HAP-1 (cell line): Measurements from ENCODE around the gene ALDH4A1.
A peak's percentile ranks its signal among the peaks of the same experiment; 100 is the strongest.

ENCODE experiments used
- DNase-seq, 2 experiments: peaks; one replicate each; pipeline ENCODE4 v3.0.0-alpha.2; 2016 to 2020; ENCODE audit warnings: low spot score in 2 of 2
- H3K27me3 ChIP-seq: fragments of 250-450 bp; sonication (Bioruptor Pico); 2 replicates; pipeline ENCODE4 v1.5.1; 2020; ENCODE audit warnings: low read depth, mild to moderate bottlenecking, moderate library complexity
- H3K36me3 ChIP-seq: fragments of 250-450 bp; sonication (Bioruptor Pico); replicated peaks from 2 replicates; pipeline ENCODE4 v1.5.1; 2020; ENCODE audit warnings: mild to moderate bottlenecking
- H3K4me1 ChIP-seq: fragments of 250-450 bp; sonication (Bioruptor Pico); 2 replicates; pipeline ENCODE4 v1.5.1; 2020; ENCODE audit warnings: mild to moderate bottlenecking
- H3K4me3 ChIP-seq: fragments of 250-450 bp; sonication (Bioruptor Pico); 2 replicates; pipeline ENCODE4 v1.5.1; 2020; ENCODE audit warnings: mild to moderate bottlenecking, moderate library complexity
- H3K9me3 ChIP-seq: fragments of 250-450 bp; sonication (Bioruptor Pico); 2 replicates; pipeline ENCODE4 v1.5.1; 2020; ENCODE audit warnings: mild to moderate bottlenecking, moderate library complexity
- in situ Hi-C: fragments of 300-500 bp; cut with MboI; formaldehyde crosslinking; loops from 3 replicates; pipeline ENCODE4 v1.14.3; 2020; ENCODE audit warnings: low sequenced_read_pairs, inconsistent platforms, mixed read lengths

The ALDH4A1 gene

GRCh38 chr1:18922319-18922726, 20.0 kb upstream of the ALDH4A1 start:
- no peaks in the 10 kb centered on the region for H3K4me1 ChIP-seq
- DNase-seq, result peak in 1 of 2 experiments; percentile 41
- H3K4me3 ChIP-seq, result no peak overlapping the region
- in situ Hi-C loops, result no loop called here
- no peaks in the 10 kb centered on the region for H3K36me3 ChIP-seq
- no peaks in the 10 kb centered on the region for H3K27me3 ChIP-seq
- H3K9me3 ChIP-seq, result no peaks in the 10 kb centered on the region

GRCh38 chr1:18921516-18922251, 19.3 kb upstream of the ALDH4A1 start:
- Histone ChIP-seq H3K9me3 (no peaks in the 10 kb centered on the region), H3K4me3 (no peak overlapping the region), H3K27me3 (no peaks in the 10 kb centered on the region), H3K4me1 (no peaks in the 10 kb centered on the region), H3K36me3 (no peaks in the 10 kb centered on the region)
- DNase-seq, result no peak
- in situ Hi-C loops, result no loop called here

GRCh38 chr1:18920931-18921330, 18.6 kb upstream of the ALDH4A1 start:
- Histone ChIP-seq H3K4me1 (no peaks in the 10 kb centered on the region), H3K4me3 (no peak overlapping the region), H3K36me3 (no peaks in the 10 kb centered on the region), H3K9me3 (no peaks in the 10 kb centered on the region), H3K27me3 (no peaks in the 10 kb centered on the region)
- DNase-seq, result no peak
- in situ Hi-C loops, result no loop called here

GRCh38 chr1:18919956-18920355, 17.6 kb upstream of the ALDH4A1 start:
- Histone ChIP-seq H3K9me3 (no peaks in the 10 kb centered on the region), H3K4me3 (no peak overlapping the region), H3K4me1 (no peaks in the 10 kb centered on the region), H3K27me3 (no peaks in the 10 kb centered on the region), H3K36me3 (no peaks in the 10 kb centered on the region)
- DNase-seq, result no peak
- in situ Hi-C loops, result no loop called here

- no peak for DNase-seq
- Histone ChIP-seq H3K4me1 (no peaks in the 10 kb centered on the region), H3K9me3 (no peaks in the 10 kb centered on the region), H3K4me3 (no peak overlapping the region), H3K27me3 (no peaks in the 10 kb centered on the region), H3K36me3 (no peaks in the 10 kb centered on the region)
- in situ Hi-C loops, result no loop called here
Measured at GRCh38 chr1:18919197-18919905, 17.0 kb upstream of the ALDH4A1 start.

- Histone ChIP-seq H3K27me3 (no peaks in the 10 kb centered on the region), H3K9me3 (no peaks in the 10 kb centered on the region), H3K36me3 (no peaks in the 10 kb centered on the region), H3K4me1 (no peaks in the 10 kb centered on the region), H3K4me3 (no peak overlapping the region)
- no peak for DNase-seq
- in situ Hi-C loops, result no loop called here
Measured at GRCh38 chr1:18918417-18918816, 16.1 kb upstream of the ALDH4A1 start.

DNA sequence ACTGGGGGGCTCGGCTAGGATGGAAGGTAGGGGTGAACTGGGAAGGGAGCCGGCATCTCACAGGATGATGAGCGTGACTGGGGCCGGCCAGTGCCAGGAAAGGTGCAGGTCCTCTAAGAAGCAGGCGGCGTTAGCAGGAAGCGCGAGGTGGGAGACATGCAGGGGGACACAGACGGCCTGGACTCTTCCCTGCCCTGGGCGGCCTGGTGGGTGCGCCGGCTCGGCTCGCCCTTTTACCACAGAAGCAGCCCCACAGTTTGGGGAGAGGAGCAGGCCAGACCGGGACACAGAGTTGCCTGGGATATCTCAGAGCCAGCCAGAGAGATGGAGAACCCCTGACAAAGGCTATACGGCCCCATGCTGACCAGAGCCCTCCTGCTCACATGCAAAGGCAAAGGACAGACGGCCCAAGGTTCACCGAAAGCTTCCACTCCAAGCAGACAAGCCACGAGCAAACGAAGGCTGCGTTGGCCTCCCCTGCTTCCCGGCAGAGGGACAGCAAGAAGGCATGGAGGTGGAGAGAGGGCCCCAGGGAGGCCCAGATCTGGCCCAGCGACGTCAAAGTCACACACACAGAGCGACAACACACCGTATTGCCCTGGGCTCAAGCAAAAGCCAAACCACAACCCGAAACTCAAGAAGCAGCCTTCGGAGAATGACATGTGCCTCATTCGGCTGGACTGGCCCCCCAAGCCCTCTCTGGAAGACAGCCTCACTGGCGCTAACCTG, 14.9 kb upstream of the ALDH4A1 start:
- no peaks in the 10 kb centered on the region for H3K9me3 ChIP-seq
- DNase-seq, result no peak
- no peaks in the 10 kb centered on the region for H3K36me3 ChIP-seq
- no peaks in the 10 kb centered on the region for H3K27me3 ChIP-seq
- in situ Hi-C loops, result no loop called here
- H3K4me1 ChIP-seq, result no peaks in the 10 kb centered on the region
- H3K4me3 ChIP-seq, result no peak overlapping the region

GRCh38 chr1:18915341-18915740, 13.0 kb upstream of the ALDH4A1 start:
- no peaks in the 10 kb centered on the region for H3K27me3 ChIP-seq
- H3K9me3 ChIP-seq, result no peaks in the 10 kb centered on the region
- in situ Hi-C loops, result no loop called here
- DNase-seq, result no peak
- no peaks in the 10 kb centered on the region for H3K4me1 ChIP-seq
- no peak overlapping the region for H3K4me3 ChIP-seq
- H3K36me3 ChIP-seq, result no peaks in the 10 kb centered on the region

- no peaks in the 10 kb centered on the region for H3K9me3 ChIP-seq
- H3K4me3 ChIP-seq, result no peak overlapping the region
- no peaks in the 10 kb centered on the region; the same call in 1 of the 2 replicates for H3K36me3 ChIP-seq
- peak; percentile 34 to 89 for DNase-seq
- in situ Hi-C loops, result no loop called here
- H3K4me1 ChIP-seq, result no peaks in the 10 kb centered on the region
- no peaks in the 10 kb centered on the region for H3K27me3 ChIP-seq
Measured at GRCh38 chr1:18913065-18913835, 10.9 kb upstream of the ALDH4A1 start.

GRCh38 chr1:18912550-18912949, 10.2 kb upstream of the ALDH4A1 start:
- H3K27me3 ChIP-seq, result no peaks in the 10 kb centered on the region
- DNase-seq, result no peak
- no peaks in the 10 kb centered on the region for H3K4me1 ChIP-seq
- H3K9me3 ChIP-seq, result no peaks in the 10 kb centered on the region
- no peak overlapping the region for H3K4me3 ChIP-seq
- H3K36me3 ChIP-seq, result no peaks in the 10 kb centered on the region; the same call in 1 of the 2 replicates
- in situ Hi-C loops, result no loop called here

DNA sequence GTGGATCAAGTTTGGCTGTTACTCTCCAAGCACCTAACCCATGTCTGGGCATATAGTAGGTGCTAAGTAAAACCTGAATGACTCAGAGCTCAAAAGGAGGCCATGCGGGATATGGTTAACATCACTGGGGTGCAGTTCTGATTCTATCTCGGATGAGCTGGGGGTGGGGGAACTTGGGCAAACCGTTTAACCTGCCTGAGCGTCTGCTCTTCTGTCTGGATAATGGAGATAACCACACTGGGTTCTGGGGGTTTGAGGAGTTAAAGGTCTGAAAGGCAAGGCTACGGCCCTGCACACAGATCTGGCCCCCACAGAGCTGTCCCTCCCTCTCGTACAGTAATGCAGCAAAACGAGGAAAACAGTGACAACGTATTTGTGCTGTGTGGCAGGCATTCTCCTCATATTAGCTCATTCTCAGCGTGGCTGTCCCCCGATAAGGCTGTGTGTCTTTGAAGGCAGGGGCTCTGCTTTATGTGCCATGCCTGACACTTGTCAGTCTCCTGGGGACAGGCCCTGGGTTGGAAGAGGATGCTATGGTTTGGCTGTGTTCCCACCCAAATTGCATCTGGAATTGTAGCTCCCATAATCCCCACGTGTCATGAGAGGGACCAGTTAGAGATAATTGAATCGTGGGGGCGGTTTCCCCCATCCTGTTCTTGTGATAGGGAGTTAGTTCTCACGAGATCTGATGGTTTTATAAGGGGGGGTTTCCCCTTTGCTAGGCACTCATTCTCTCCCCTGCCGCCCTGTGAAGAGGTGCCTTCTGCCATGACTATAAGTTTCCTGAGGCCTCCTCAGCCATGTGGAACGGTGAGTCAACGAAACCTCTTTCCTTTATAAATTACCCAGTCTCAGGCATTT, 6.8 kb upstream of the ALDH4A1 start:
- H3K9me3 ChIP-seq, result no peaks in the 10 kb centered on the region
- in situ Hi-C loops, result no loop called here
- no peak overlapping the region for H3K4me3 ChIP-seq
- no peak for DNase-seq
- no peaks in the 10 kb centered on the region; the same call in 1 of the 2 replicates for H3K36me3 ChIP-seq
- no peaks in the 10 kb centered on the region for H3K4me1 ChIP-seq
- no peaks in the 10 kb centered on the region for H3K27me3 ChIP-seq

DNA sequence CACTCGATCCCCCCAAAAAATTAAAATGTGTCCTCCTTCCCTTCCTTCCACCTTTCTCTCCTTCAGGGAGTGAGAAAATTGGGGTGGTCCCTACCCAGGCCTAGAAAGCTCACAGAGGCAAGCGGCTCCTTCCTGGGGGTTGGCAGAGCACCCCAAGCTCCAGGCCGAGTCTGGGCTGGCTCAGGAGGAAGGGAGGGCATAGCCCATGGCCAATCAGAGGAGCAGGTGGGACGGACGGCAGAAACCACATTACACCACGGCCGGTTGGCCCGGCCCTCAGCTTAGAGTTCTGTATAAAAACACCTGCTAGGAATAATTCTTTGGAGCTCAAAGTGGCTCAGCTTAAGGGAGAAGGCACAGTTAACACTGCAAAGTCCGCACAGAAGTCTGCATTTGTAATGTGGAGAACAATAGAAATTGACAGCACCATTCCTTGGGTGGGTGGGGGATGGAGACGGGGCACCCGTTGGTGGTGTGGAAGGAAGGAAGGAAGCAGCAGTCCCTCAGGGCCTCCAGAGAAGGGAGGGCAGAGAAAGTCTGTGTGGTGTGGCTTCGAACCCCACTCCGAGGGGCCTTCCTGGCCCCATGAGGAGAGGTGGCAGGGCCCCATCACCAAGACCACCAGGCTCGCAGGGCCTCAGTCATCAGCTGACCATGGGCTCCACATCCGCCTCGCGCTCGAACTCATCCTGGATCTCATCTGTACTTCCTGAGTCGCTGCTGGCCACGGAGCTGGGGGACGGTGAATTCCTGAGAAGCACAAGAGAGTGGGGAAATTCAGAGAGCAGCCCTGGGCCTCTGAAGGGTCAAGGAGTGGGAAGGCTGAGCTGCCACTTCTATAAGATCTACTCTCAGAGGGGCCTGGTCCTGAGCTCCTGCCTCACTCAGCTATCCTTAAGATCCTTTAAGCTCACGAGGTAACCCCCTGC, 5.8 kb upstream of the ALDH4A1 start:
- no peaks in the 10 kb centered on the region for H3K9me3 ChIP-seq
- in situ Hi-C loops, result no loop called here
- H3K4me3 ChIP-seq, result no peak overlapping the region
- H3K27me3 ChIP-seq, result no peaks in the 10 kb centered on the region
- no peaks in the 10 kb centered on the region; the same call in 1 of the 2 replicates for H3K36me3 ChIP-seq
- peaks cover 4% of the 10 kb centered on the region for H3K4me1 ChIP-seq
- no peak for DNase-seq
